ENCODE measurements around the gene SV2B.

DNA sequence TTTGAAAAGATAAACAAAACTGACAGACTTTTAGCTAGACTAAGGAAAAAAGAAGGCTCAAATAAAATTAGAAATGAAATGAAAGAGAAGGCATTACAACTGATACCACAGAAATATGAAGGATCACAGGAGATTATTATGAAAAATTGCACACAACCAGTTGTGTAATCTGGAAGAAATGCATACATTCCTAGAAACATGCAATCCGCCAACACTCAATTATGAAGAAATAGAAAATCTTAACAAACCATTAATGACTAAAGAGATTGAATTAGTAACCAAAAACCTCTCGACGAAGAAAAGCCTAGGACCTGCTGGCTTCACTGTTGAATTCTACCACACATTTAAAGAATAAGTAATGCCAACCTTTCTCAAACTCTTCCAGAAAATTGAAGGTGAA lies 149.5 kb downstream of the SV2B start:
- TF ChIP-seq POLR2AphosphoS5 (IDR thresholded peaks at IDR 0.05; ENCODE audit: low read depth), result no peak
- TF ChIP-seq, protein P1, sequence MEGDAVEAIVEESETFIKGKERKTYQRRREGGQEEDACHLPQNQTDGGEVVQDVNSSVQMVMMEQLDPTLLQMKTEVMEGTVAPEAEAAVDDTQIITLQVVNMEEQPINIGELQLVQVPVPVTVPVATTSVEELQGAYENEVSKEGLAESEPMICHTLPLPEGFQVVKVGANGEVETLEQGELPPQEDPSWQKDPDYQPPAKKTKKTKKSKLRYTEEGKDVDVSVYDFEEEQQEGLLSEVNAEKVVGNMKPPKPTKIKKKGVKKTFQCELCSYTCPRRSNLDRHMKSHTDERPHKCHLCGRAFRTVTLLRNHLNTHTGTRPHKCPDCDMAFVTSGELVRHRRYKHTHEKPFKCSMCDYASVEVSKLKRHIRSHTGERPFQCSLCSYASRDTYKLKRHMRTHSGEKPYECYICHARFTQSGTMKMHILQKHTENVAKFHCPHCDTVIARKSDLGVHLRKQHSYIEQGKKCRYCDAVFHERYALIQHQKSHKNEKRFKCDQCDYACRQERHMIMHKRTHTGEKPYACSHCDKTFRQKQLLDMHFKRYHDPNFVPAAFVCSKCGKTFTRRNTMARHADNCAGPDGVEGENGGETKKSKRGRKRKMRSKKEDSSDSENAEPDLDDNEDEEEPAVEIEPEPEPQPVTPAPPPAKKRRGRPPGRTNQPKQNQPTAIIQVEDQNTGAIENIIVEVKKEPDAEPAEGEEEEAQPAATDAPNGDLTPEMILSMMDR (conservative IDR thresholded peaks at IDR 0.05; ENCODE audit: low read depth in 2 of 2), result no peak
- TF ChIP-seq EZH2 (IDR thresholded peaks at IDR 0.05; ENCODE audit: low read depth, unreplicated experiment), result no peak
- TF ChIP-seq, protein P2, sequence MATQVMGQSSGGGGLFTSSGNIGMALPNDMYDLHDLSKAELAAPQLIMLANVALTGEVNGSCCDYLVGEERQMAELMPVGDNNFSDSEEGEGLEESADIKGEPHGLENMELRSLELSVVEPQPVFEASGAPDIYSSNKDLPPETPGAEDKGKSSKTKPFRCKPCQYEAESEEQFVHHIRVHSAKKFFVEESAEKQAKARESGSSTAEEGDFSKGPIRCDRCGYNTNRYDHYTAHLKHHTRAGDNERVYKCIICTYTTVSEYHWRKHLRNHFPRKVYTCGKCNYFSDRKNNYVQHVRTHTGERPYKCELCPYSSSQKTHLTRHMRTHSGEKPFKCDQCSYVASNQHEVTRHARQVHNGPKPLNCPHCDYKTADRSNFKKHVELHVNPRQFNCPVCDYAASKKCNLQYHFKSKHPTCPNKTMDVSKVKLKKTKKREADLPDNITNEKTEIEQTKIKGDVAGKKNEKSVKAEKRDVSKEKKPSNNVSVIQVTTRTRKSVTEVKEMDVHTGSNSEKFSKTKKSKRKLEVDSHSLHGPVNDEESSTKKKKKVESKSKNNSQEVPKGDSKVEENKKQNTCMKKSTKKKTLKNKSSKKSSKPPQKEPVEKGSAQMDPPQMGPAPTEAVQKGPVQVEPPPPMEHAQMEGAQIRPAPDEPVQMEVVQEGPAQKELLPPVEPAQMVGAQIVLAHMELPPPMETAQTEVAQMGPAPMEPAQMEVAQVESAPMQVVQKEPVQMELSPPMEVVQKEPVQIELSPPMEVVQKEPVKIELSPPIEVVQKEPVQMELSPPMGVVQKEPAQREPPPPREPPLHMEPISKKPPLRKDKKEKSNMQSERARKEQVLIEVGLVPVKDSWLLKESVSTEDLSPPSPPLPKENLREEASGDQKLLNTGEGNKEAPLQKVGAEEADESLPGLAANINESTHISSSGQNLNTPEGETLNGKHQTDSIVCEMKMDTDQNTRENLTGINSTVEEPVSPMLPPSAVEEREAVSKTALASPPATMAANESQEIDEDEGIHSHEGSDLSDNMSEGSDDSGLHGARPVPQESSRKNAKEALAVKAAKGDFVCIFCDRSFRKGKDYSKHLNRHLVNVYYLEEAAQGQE (IDR thresholded peaks at IDR 0.05; ENCODE audit: unreplicated experiment), result no peak
- TF ChIP-seq ZNF114 (CRISPR knock-in tag; IDR thresholded peaks at IDR 0.05), result no peak
